DND-41 (cell line): Measurements from ENCODE around the gene YY2.

Experiments used
- ATAC-seq: fragments of 200-7000 bp; cut with Tn5 transposase; 3 replicates; pipeline ENCODE4 v1.9.1; 2021; ENCODE audit warnings: low read depth; ENCODE audit not compliant: insufficient read depth
- DNase-seq: peaks from one replicate; pipeline ENCODE4 v3.0.0-alpha.2; 2020
- H2AFZ ChIP-seq: 2 replicates; pipeline ENCODE4 v1.6.0; 2012; ENCODE audit warnings: low read depth, low read length
- H3K27ac ChIP-seq: 2 replicates; pipeline ENCODE4 v1.5.1; 2012; ENCODE audit warnings: low read length, inconsistent platforms
- H3K27me3 ChIP-seq: fragments of 200-600 bp; sonication (generic); 2 replicates; pipeline ENCODE4 v1.6.0; 2012; ENCODE audit warnings: low read length, mild to moderate bottlenecking, inconsistent platforms; ENCODE audit not compliant: insufficient read depth, poor library complexity
- H3K36me3 ChIP-seq: 2 replicates; pipeline ENCODE4 v1.5.1; 2012; ENCODE audit warnings: low read length, inconsistent platforms; ENCODE audit not compliant: insufficient read depth
- H3K4me1 ChIP-seq: 2 replicates; pipeline ENCODE4 v1.5.1; 2012; ENCODE audit warnings: mild to moderate bottlenecking, low read length; ENCODE audit not compliant: insufficient read depth
- H3K4me2 ChIP-seq: 2 replicates; pipeline ENCODE4 v1.6.0; 2012; ENCODE audit warnings: mild to moderate bottlenecking, moderate library complexity, low read length, inconsistent platforms; ENCODE audit not compliant: insufficient read depth
- H3K4me3 ChIP-seq, 2 experiments: fragments of 200-600 bp in 1 of 2; shearing (Covaris generic) in 1 of 2; 2 replicates each; pipeline ENCODE4 v1.5.1; 2012 to 2016; ENCODE audit warnings: inconsistent platforms in 2 of 2, low read length in 2 of 2, mild to moderate bottlenecking in 2 of 2, low read depth in 1 of 2, moderate library complexity in 1 of 2
- H3K79me2 ChIP-seq: 2 replicates; pipeline ENCODE4 v1.6.0; 2012; ENCODE audit warnings: low read length, inconsistent platforms; ENCODE audit not compliant: insufficient read depth
- H3K9ac ChIP-seq: 2 replicates; pipeline ENCODE4 v1.6.0; 2012; ENCODE audit warnings: low read depth, mild to moderate bottlenecking, inconsistent platforms, low read length, moderate library complexity
- H3K9me3 ChIP-seq: 2 replicates; pipeline ENCODE4 v1.5.1; 2012; ENCODE audit warnings: low read length, moderate library complexity, mild to moderate bottlenecking, inconsistent platforms; ENCODE audit not compliant: insufficient read depth, severe bottlenecking
- H4K20me1 ChIP-seq: 2 replicates; pipeline ENCODE4 v1.6.0; 2012; ENCODE audit warnings: low read length; ENCODE audit not compliant: insufficient read depth
- EZH2 ChIP-seq: IDR thresholded peaks from 3 replicates; pipeline ENCODE4 v1.6.1; 2012; ENCODE audit warnings: borderline replicate concordance, low read depth, mild to moderate bottlenecking, moderate library complexity, low read length, inconsistent platforms; ENCODE audit not compliant: severe bottlenecking
- TF ChIP-seq, protein P1 (sequence below): IDR thresholded peaks from 2 replicates; pipeline ENCODE4 v1.5.1; 2012; ENCODE audit warnings: borderline replicate concordance, low read length, moderate library complexity, mild to moderate bottlenecking; ENCODE audit not compliant: poor library complexity, severe bottlenecking; ENCODE audit errors: extremely low read depth

Gene YY2

DNA sequence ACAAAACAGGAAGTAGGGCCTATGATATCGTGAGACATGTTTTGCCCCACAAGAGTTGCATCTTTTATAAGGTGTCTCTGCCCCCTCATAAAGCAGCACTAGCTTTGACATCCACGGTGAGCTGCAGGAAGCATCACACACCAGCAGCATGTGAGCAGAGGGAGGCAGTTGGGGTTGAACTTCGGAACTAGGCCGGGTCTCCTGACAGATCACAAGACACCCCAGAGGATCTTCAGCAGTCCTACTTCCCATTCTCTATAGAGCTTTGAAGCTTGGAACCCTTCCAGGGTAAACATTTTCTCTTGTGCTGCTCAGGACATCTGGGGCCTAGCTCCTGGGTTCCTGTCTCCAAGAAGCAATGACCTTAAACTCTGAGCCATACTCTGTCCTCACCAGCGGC is 27.5 kb downstream of the YY2 start:
- peaks cover 3% of the 10 kb centered on the region; the same call in 1 of the 2 replicates for H3K36me3 ChIP-seq
- no peak overlapping the region for H3K4me2 ChIP-seq
- TF ChIP-seq EZH2, result no peak
- TF ChIP-seq, protein P1, sequence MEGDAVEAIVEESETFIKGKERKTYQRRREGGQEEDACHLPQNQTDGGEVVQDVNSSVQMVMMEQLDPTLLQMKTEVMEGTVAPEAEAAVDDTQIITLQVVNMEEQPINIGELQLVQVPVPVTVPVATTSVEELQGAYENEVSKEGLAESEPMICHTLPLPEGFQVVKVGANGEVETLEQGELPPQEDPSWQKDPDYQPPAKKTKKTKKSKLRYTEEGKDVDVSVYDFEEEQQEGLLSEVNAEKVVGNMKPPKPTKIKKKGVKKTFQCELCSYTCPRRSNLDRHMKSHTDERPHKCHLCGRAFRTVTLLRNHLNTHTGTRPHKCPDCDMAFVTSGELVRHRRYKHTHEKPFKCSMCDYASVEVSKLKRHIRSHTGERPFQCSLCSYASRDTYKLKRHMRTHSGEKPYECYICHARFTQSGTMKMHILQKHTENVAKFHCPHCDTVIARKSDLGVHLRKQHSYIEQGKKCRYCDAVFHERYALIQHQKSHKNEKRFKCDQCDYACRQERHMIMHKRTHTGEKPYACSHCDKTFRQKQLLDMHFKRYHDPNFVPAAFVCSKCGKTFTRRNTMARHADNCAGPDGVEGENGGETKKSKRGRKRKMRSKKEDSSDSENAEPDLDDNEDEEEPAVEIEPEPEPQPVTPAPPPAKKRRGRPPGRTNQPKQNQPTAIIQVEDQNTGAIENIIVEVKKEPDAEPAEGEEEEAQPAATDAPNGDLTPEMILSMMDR, result no peak
- no peaks in the 10 kb centered on the region for H3K27me3 ChIP-seq
- H3K4me1 ChIP-seq, result no peaks in the 10 kb centered on the region
- no peaks in the 10 kb centered on the region for H3K79me2 ChIP-seq
- no peak overlapping the region for H2AFZ ChIP-seq
- ATAC-seq (no peak), DNase-seq (no peak)
- H3K27ac ChIP-seq, result no peak overlapping the region
- H3K4me3 ChIP-seq, result no peak overlapping the region
- no peak overlapping the region for H3K9ac ChIP-seq
- H4K20me1 ChIP-seq, result no peaks in the 10 kb centered on the region
- H3K9me3 ChIP-seq, result no peaks in the 10 kb centered on the region

GRCh38 chrX:21885568-21885967 is 29.8 kb downstream of the YY2 start:
- Histone ChIP-seq H3K27me3 (no peaks in the 10 kb centered on the region), H3K4me2 (no peak overlapping the region), H3K9me3 (no peaks in the 10 kb centered on the region), H4K20me1 (no peaks in the 10 kb centered on the region), H3K36me3 (peaks cover 3% of the 10 kb centered on the region; the same call in 1 of the 2 replicates), H3K9ac (no peak overlapping the region), H3K27ac (no peak overlapping the region), H3K4me1 (no peaks in the 10 kb centered on the region), H3K79me2 (no peaks in the 10 kb centered on the region), H3K4me3 (no peak overlapping the region), H2AFZ (no peak overlapping the region)
- ATAC-seq, result no peak
- no peak for TF ChIP-seq EZH2
- DNase-seq, result no peak

GRCh38 chrX:21905313-21905712 is 49.5 kb downstream of the YY2 start:
- no peak for ATAC-seq
- DNase-seq, result no peak
- no peaks in the 10 kb centered on the region for H3K36me3 ChIP-seq
- no peak overlapping the region for H3K4me2 ChIP-seq
- H3K9me3 ChIP-seq, result no peaks in the 10 kb centered on the region
- H3K27me3 ChIP-seq, result no peaks in the 10 kb centered on the region
- H3K4me3 ChIP-seq, result no peak overlapping the region
- H3K9ac ChIP-seq, result no peak overlapping the region
- no peak overlapping the region for H2AFZ ChIP-seq
- no peaks in the 10 kb centered on the region for H4K20me1 ChIP-seq
- no peak overlapping the region for H3K27ac ChIP-seq
- H3K79me2 ChIP-seq, result no peaks in the 10 kb centered on the region
- no peak for TF ChIP-seq EZH2
- TF ChIP-seq, protein P1, result no peak
- H3K4me1 ChIP-seq, result no peaks in the 10 kb centered on the region

GRCh38 chrX:21905953-21906352 is 50.2 kb downstream of the YY2 start:
- H3K27me3 ChIP-seq, result no peaks in the 10 kb centered on the region
- H3K9ac ChIP-seq, result no peak overlapping the region
- H3K4me3 ChIP-seq, result no peak overlapping the region
- no peak for TF ChIP-seq EZH2
- TF ChIP-seq, protein P1, result no peak
- no peak overlapping the region for H3K27ac ChIP-seq
- H3K4me1 ChIP-seq, result no peaks in the 10 kb centered on the region
- H3K9me3 ChIP-seq, result no peaks in the 10 kb centered on the region
- ATAC-seq (no peak), DNase-seq (no peak)
- H2AFZ ChIP-seq, result no peak overlapping the region
- no peak overlapping the region for H3K4me2 ChIP-seq
- H3K36me3 ChIP-seq, result no peaks in the 10 kb centered on the region
- H3K79me2 ChIP-seq, result no peaks in the 10 kb centered on the region
- no peaks in the 10 kb centered on the region for H4K20me1 ChIP-seq
